ENCODE results near the gene NRIP2. TPM values are rescaled to one million over a fixed set of nuclear protein-coding genes. Genes with fewer than 3 reads are reported as not detected.
"Not testable (repeated sequence)": the region's sequence is repeated elsewhere in the genome, so short reads cannot be mapped to it uniquely, and the experiment has no call there.

The NRIP2 gene
- total RNA-seq, 4 donors from 2014 or later: 6.6 to 33.1 (median 28.8) TPM

DNA sequence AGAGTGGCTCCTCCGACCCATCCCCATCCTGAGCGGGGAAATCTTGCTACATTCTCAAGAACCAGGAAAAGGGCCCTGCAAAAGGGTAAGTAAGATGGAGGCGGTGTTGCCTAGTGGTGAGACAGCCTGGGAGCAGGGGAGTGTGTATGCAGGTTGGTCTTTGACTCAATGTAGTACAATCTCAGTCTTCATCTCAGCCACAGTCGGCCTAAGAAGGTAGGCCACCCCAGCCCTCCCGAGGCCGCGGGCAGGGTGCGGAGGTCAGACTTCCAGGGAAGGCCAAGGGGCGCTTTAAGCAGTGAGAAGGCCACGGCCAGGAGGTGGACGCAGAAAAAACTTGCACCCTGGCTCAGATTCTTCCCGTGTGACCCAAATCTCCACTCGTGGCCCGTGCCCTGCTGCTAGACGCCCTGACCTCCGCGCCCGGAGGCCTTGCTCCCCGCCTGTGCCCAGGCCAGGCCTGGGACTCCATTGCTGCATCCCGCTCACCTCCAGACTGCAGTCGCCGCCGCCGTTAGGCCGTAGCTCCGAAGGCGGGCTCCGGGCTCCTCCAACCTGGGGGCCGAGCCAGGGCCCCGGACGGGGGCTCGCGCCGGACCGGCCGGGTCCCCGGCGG, 41.7 kb upstream of the NRIP2 start:
- WGBS, 2 donors: 4 to 10% methylated on average over 11 to 20 of the region's 38 CpGs

GRCh38 chr12:2868986-2869632, 34.3 kb upstream of the NRIP2 start:
- not testable (repeated sequence) for H3K9me3 ChIP-seq; H3K36me3 ChIP-seq; H3K4me1 ChIP-seq; H3K27me3 ChIP-seq; DNase-seq (ENCODE audit: low spot score in 2 of 2); H3K27ac ChIP-seq; H3K4me3 ChIP-seq
- 87 to 92% methylated on average over 9 of the region's 9 CpGs for WGBS, 2 donors

More for the DNA sequence above, 41.7 kb upstream of the NRIP2 start:
- Histone ChIP-seq H3K36me3 (no peaks in the 10 kb centered on the region), H3K27me3 (no peaks in the 10 kb centered on the region), H3K9me3 (no peaks in the 10 kb centered on the region), H3K4me1 (peaks cover 0 to 25% (median 12%) of the 10 kb centered on the region in 4 donors), H3K4me3 (peak overlapping the region; percentile 51 to 90 (median 88)), H3K27ac (peak overlapping the region in 3 of 4 donors; percentile 95 to 98 (median 97))
- no peak for TF ChIP-seq CTCF (IDR thresholded peaks at IDR 0.05)
- TF ChIP-seq EP300 (IDR thresholded peaks at IDR 0.05): no peak
- no peak for TF ChIP-seq POLR2A (IDR thresholded peaks at IDR 0.05)
- no peak for DNase-seq (ENCODE audit: low spot score in 2 of 2)

GRCh38 chr12:2864198-2864597, 29.4 kb upstream of the NRIP2 start:
- no peaks in the 10 kb centered on the region for H3K4me1 ChIP-seq
- H3K27me3 ChIP-seq: no peaks in the 10 kb centered on the region
- WGBS, 2 donors: 97 to 100% methylated on average over 9 of the region's 9 CpGs
- H3K9me3 ChIP-seq: no peaks in the 10 kb centered on the region
- H3K27ac ChIP-seq: no peak overlapping the region
- no peak for DNase-seq (ENCODE audit: low spot score in 2 of 2)
- no peak for TF ChIP-seq CTCF (IDR thresholded peaks at IDR 0.05)
- TF ChIP-seq EP300 (IDR thresholded peaks at IDR 0.05): no peak
- no peak for TF ChIP-seq POLR2A (IDR thresholded peaks at IDR 0.05)
- H3K36me3 ChIP-seq: peaks cover 0 to 3% (median 0%) of the 10 kb centered on the region in 3 donors
- no peak overlapping the region for H3K4me3 ChIP-seq

- WGBS, 2 donors: 94 to 98% methylated on average over 7 of the region's 7 CpGs
- H3K27ac ChIP-seq; H3K36me3 ChIP-seq; DNase-seq (ENCODE audit: low spot score in 2 of 2); H3K9me3 ChIP-seq; H3K4me3 ChIP-seq; H3K27me3 ChIP-seq; H3K4me1 ChIP-seq: not testable (repeated sequence)
These were observed 28.6 kb upstream of the NRIP2 start for GRCh38 chr12:2863402-2863801.

DNA sequence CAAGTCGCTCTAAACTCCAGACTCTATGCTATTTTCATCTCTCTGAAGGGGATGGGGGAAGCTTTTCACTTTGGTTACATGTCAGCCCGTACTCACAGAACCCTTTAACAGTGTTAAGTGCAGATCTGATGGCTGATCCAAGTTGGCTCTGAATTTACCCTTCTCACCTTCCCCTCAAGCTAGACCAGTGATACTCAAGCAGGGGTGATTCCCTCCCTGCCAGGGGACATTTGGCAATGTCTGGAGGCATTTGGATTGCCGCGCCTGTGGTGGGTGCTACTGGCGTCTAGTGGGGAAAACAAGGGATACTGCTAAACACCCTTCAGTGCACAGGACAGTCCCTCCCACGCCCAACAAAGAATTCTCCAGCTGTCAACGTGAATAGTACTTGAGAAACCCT, 28.0 kb upstream of the NRIP2 start:
- Histone ChIP-seq H3K9me3 (no peaks in the 10 kb centered on the region), H3K27me3 (no peaks in the 10 kb centered on the region), H3K4me1 (no peaks in the 10 kb centered on the region), H3K4me3 (no peak overlapping the region), H3K27ac (no peak overlapping the region), H3K36me3 (peaks cover 0 to 11% (median 0%) of the 10 kb centered on the region in 3 donors)
- TF ChIP-seq EP300 (IDR thresholded peaks at IDR 0.05): no peak
- no peak for TF ChIP-seq CTCF (IDR thresholded peaks at IDR 0.05)
- TF ChIP-seq POLR2A (IDR thresholded peaks at IDR 0.05): no peak
- WGBS, 2 donors: 90 to 92% methylated on average over 7 of the region's 7 CpGs
- no peak for DNase-seq (ENCODE audit: low spot score in 2 of 2)

DNA sequence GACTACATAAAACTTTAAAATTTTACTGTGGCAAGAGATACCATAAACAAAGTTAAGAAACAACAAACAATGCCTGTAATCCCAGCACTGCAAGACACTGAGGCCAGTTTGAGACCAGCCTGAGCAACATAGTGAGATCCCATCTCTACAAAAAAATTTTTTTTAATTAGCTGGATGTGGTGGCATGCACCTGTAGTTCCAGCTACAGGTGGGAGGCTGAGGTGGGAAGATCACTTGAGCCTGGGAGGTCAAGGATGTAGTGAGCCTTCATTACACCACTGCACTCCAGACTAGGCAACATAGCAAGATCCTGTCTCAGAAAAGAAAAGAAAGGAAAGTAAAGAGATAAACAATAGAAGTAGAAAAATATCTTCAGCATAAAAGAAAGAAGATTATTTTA, 25.3 kb upstream of the NRIP2 start:
- no peaks in the 10 kb centered on the region for H3K27me3 ChIP-seq
- DNase-seq (ENCODE audit: low spot score in 2 of 2): no peak
- H3K27ac ChIP-seq: no peak overlapping the region
- H3K9me3 ChIP-seq: no peaks in the 10 kb centered on the region
- H3K36me3 ChIP-seq: peaks cover 0 to 11% (median 0%) of the 10 kb centered on the region in 3 donors
- TF ChIP-seq POLR2A (IDR thresholded peaks at IDR 0.05) (no peak), CTCF (IDR thresholded peaks at IDR 0.05) (no peak), EP300 (IDR thresholded peaks at IDR 0.05) (no peak)
- no peak overlapping the region for H3K4me3 ChIP-seq
- H3K4me1 ChIP-seq: no peaks in the 10 kb centered on the region

Data from tibial nerve (tissue), 4 donors.